Cardiac muscle cell (in vitro differentiated cells and primary cell): Measurements from ENCODE around the gene RNF150. TPM values are rescaled to one million over a fixed set of nuclear protein-coding genes. Genes with fewer than 3 reads are reported as not detected.

Source experiments
- DNase-seq, 2 donors: peaks; one replicate each; pipeline versions ENCODE4 v3.0.0 to v3.0.0-alpha.2; 2010 to 2017; ENCODE audit warnings: low read depth in 1 of 2, low spot score in 1 of 2
- H3K27ac ChIP-seq: fragments of 200-600 bp; sonication (generic); 2 replicates; pipeline ENCODE4 v1.5.1; 2016
- H3K27me3 ChIP-seq: fragments of 200-600 bp; sonication (generic); 2 replicates; pipeline ENCODE4 v1.6.0; 2016; ENCODE audit warnings: control low read depth
- H3K36me3 ChIP-seq: fragments of 200-600 bp; sonication (generic); 2 replicates; pipeline ENCODE4 v1.5.1; 2016; ENCODE audit warnings: control low read depth
- H3K4me1 ChIP-seq: fragments of 200-600 bp; sonication (generic); 2 replicates; pipeline ENCODE4 v1.8.1; 2017; ENCODE audit warnings: low read depth, mild to moderate bottlenecking, mixed run types
- H3K4me3 ChIP-seq: fragments of 200-600 bp; sonication (generic); 2 replicates; pipeline ENCODE4 v1.5.1; 2016; ENCODE audit warnings: mild to moderate bottlenecking
- H3K9me3 ChIP-seq: fragments of 200-600 bp; sonication (generic); 2 replicates; pipeline ENCODE4 v1.5.1; 2017; ENCODE audit warnings: low read depth, mild to moderate bottlenecking, control low read depth
- CTCF ChIP-seq: IDR thresholded peaks from 2 replicates; pipeline ENCODE4 v1.5.1; 2012; ENCODE audit warnings: low read depth, mild to moderate bottlenecking, low read length
- polyA plus RNA-seq: library from polyadenylated mRNA; unstranded; fragments of >200 nt; fragmentation: Nextera tagmentation; extraction: Ambion mirVana; gene quantifications from 2 replicates; pipeline ENCODE4 v1.2.1, GENCODE V29; 2016
- total RNA-seq: library from RNA; depleted of rRNA; stranded (reverse); fragments of >200 nt; gene quantifications from 2 replicates; pipeline ENCODE4 v1.2.3, GENCODE V29; 2016

RNF150 gene
- total and polyA plus RNA-seq, 2 experiments from 2014 or later = 20.1 to 57.4 TPM

- no peak for DNase-seq
- Histone ChIP-seq H3K4me3 (no peak overlapping the region), H3K27ac (no peak overlapping the region), H3K27me3 (no peaks in the 10 kb centered on the region), H3K36me3 (no peaks in the 10 kb centered on the region), H3K9me3 (no peaks in the 10 kb centered on the region), H3K4me1 (no peaks in the 10 kb centered on the region)
- TF ChIP-seq CTCF = no peak
These were observed 51.3 kb downstream of the RNF150 start for GRCh38 chr4:141081921-141082395.

GRCh38 chr4:141080668-141081067, 52.6 kb downstream of the RNF150 start:
- Histone ChIP-seq H3K4me3 (no peak overlapping the region), H3K27ac (no peak overlapping the region), H3K27me3 (no peaks in the 10 kb centered on the region), H3K4me1 (peaks cover 4% of the 10 kb centered on the region), H3K36me3 (no peaks in the 10 kb centered on the region), H3K9me3 (no peaks in the 10 kb centered on the region)
- no peak for TF ChIP-seq CTCF
- DNase-seq = no peak

GRCh38 chr4:141079393-141079930, 53.8 kb downstream of the RNF150 start:
- H3K27me3 ChIP-seq = no peaks in the 10 kb centered on the region
- no peak overlapping the region for H3K4me3 ChIP-seq
- no peaks in the 10 kb centered on the region for H3K9me3 ChIP-seq
- DNase-seq = no peak
- H3K36me3 ChIP-seq = no peaks in the 10 kb centered on the region
- H3K4me1 ChIP-seq = peaks cover 5% of the 10 kb centered on the region
- TF ChIP-seq CTCF = no peak
- peak overlapping the region; percentile 26 for H3K27ac ChIP-seq

- Histone ChIP-seq H3K27me3 (no peaks in the 10 kb centered on the region), H3K4me3 (no peak overlapping the region), H3K27ac (no peak overlapping the region), H3K4me1 (peaks cover 10% of the 10 kb centered on the region), H3K36me3 (no peaks in the 10 kb centered on the region), H3K9me3 (no peaks in the 10 kb centered on the region)
- peak in 1 of 2 donors; percentile 22 for DNase-seq
- no peak for TF ChIP-seq CTCF
These were observed 54.4 kb downstream of the RNF150 start for GRCh38 chr4:141078871-141079270.

GRCh38 chr4:141077611-141078225, 55.6 kb downstream of the RNF150 start:
- no peak for DNase-seq
- no peaks in the 10 kb centered on the region for H3K27me3 ChIP-seq
- H3K4me1 ChIP-seq = peaks cover 10% of the 10 kb centered on the region
- H3K27ac ChIP-seq = no peak overlapping the region
- no peak for TF ChIP-seq CTCF
- no peaks in the 10 kb centered on the region for H3K36me3 ChIP-seq
- H3K9me3 ChIP-seq = no peaks in the 10 kb centered on the region
- H3K4me3 ChIP-seq = no peak overlapping the region
